GM20000 (cell line): ENCODE measurements around the gene OR10H4.
"Not testable (repeated sequence)": the region's sequence is repeated elsewhere in the genome, so short reads cannot be mapped to it uniquely, and the experiment has no call there.

ENCODE experiments used
- DNase-seq: peaks from one replicate; pipeline ENCODE4 v3.0.0; 2012; ENCODE audit warnings: low spot score
- CTCF ChIP-seq: IDR thresholded peaks from 2 replicates; pipeline ENCODE4 v1.5.1; 2012; ENCODE audit warnings: mild to moderate bottlenecking, control low read depth; ENCODE audit errors: extremely low read depth, missing control alignments

OR10H4 gene

DNA sequence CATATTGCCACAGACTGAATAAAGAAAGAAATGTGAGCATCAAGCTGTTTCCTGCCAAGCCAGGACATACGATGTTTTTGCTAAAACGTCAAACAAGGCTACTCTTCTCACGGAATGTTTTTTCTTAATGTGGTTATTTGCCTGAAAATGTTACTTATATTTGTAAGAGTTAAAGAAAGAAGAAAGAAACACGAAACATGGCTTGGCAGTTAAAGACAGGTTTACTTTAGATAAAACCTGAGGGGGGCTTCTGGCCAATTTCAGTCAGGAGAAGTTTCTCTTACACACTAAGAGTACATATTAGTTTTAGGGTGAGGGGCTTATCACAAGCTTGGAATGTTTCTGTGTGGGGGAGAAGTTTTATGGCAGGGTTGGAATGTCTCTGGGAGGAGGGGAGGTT is 4.4 kb upstream of the OR10H4 start:
- no peak for DNase-seq
- no peak for TF ChIP-seq CTCF

- no peak for TF ChIP-seq CTCF
- no peak for DNase-seq
Observed at GRCh38 chr19:15945301-15945700, 3.5 kb upstream of the OR10H4 start.

GRCh38 chr19:15954820-15955219 is 6.0 kb downstream of the OR10H4 start:
- no peak for TF ChIP-seq CTCF
- DNase-seq = no peak

GRCh38 chr19:15962319-15962718 is 13.5 kb downstream of the OR10H4 start:
- no peak for DNase-seq
- TF ChIP-seq CTCF = no peak

- no peak for TF ChIP-seq CTCF
- no peak for DNase-seq
Observed at GRCh38 chr19:15964231-15964630, 15.4 kb downstream of the OR10H4 start.

- no peak for DNase-seq
- no peak for TF ChIP-seq CTCF
Observed at GRCh38 chr19:15971224-15971780, 22.5 kb downstream of the OR10H4 start.

- DNase-seq = not testable (repeated sequence)
Observed at GRCh38 chr19:15972043-15972442, 23.2 kb downstream of the OR10H4 start.

GRCh38 chr19:15974856-15975255 is 26.0 kb downstream of the OR10H4 start:
- DNase-seq = no peak
- TF ChIP-seq CTCF = no peak
